RPMI8226 (cell line): ENCODE measurements around the gene DGKI.

Source experiments
- DNase-seq: peaks from one replicate; pipeline ENCODE4 v3.0.0-alpha.2; 2015

DGKI gene

DNA sequence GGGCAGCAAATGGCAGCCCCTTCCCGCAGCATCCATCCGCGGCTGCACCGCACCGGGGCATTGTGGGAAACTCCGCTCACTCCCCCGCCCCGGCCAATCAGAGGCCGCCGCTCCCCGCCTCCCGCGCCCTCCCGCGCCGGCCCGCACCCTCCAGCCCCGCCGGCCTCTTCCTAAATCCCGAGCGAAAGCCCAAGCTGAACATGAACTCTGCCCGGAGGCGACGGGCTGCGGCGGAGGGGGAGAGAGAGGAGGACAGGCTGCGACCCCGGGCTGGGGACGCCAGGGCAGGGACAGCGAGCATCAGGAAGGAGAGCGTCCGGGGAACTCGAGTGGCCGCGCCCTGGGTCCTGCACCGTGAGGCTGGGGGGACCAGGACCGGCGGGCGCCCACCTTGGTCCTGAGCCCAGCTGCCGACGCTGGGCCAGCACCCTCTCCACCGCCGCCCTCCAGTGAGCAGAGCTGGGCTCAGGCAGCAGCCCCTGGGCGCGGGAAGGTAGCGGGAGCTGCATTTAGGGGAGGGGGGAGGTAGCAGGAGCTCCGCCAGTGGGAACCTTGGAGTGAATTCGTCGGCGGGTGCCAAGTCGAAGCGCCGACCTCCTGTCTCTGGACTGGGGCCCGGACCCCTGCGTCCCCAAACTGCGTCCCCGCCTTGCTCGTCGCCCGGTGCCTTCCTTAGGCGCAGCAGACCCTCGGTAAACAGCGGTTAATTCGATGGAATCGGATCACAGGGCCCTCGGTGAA lies at the start of gene DGKI:
TSS of gene DGKI (minus strand) at position 148 of the 741 bp plus-strand sequence.
- DNase-seq: no peak

DNA sequence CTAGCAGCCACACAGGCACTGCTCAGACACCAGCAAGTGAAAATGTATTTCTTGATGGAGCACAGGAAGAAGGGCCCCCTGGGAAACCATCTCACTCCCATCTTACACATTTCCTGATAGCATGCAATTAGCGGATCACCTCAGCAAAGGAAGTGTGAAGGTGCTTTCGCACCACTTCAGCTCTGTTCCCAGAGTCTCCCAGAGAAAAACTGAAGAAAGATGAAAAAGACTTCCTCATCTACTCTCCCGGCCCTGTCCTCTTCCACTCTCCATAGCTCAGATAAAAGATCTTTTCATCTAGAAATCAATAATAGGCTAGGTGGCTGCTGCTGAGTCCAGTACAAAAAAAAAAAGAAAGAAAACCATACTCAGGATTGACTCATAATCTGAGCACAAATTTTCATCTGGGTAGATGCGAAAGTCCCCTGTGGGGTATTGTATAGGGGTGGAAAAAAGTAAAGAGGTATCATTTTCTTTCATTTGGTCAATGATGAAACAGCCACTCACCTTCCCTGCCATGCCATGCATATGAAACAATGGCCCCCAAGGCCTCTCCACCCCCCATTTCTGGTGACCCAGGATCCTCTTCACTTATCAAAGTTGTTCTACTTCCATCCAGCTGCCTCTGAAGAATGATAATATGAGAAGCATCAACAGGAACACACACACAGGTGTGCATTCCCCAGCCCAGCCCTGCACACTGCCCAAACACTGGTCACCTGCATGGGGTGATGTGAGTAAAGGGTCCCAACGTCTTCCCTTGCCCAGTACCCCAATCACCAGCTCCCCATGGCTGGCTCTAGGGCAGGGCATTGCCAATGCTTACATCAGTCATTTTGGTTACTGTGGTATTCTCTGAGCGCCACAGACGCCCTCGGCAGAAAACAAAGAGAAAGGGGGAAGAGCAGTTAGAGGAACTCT lies 48.8 kb upstream of the DGKI start:
- DNase-seq: no peak

DNA sequence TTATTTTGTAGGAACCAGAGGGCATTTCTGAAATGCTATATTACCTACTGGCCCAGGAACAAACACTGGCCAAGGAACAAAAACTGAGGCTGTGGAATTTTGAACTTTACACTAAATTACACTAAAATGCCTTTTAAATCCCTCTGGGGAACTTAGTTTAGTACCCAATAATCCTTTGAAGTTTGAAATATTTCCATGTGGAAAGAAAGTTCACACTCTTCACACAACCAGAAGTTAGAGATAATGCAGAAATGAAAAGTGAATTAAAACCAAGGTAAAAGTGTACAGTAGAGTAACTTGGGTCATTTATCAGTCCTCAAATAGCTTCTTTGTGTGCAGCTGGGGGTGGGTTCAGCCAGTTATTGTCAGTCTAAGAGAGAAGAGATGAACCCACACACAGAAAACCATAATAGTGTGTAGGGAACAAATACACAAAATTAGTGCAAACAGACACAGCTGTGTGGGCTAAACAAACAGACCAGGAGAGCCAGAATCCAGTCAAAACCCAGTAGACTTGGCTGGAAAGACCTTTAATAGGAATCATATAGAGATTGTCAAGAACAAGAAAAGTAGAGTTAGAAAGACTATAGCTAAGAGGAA lies 46.5 kb upstream of the DGKI start:
- no peak for DNase-seq

DNA sequence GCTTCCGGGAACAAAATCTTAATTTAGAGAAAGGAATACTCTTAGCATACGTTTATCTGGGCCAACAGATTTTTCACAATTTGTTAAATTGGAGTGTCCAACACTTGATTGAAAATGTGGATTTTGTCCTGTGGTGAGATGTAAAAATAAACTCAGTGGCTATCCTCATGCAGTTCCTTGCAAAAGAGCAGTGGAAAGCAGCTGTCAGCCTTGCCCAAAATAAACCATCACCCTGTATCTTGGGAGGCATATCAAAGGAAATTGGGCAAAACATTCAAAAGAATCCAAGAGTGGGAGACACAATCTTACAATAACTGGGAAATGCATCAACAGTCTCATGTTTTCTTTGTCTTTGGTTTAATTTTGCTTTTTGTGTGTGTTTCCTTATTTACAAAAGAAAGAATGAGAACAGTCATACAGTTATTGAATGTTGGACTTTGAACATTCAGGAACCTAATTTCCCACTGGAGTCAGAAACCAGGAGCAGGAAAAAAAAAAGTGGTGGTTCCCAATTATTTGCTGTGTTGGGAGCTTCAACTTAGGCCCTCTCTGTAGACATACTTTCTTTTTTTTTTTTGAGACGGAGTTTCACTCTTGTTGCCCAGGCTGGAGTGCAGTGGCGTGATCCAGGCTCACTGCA lies 44.4 kb upstream of the DGKI start:
- no peak for DNase-seq

DNA sequence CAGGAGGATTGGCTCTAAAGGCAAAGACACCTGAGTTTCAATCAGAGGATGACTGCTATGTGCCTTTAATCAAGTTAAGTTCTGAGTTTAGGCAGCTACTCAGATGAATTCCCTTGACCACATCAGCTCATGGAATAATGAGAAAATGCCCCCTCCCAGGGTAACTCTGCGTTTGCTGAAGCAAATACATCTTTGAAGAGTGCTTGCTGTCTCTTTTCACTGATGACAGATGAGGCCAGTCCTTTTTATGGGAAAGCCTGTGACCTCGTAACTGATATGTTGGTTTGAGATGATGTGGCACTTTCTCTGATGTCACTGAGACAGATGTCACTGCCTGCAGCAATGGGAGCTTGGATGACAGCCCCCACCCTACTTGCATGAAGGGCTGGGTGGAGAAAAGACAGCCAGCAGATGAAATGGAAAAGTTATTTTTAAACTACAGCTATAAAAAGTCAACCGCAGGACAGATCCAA lies 43.7 kb upstream of the DGKI start:
- DNase-seq: no peak

DNA sequence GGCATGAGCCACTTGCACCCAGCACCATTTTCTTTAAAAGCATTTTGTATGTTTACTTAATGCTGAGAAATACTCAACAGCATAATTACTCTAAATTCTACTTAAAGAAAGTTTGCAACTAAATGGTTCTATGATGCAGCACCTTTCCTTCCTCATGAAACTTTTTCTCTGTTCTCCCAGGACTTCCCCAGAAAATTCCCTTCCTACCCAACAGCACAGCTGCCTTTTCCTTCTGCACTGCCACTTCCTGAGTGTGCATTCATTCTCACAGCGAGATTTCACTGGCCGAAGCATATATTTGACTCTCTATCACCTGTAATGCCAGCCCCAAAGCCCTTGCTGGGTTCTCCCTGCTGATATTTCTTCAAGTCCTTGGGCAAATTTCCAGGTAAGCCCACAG lies 41.5 kb upstream of the DGKI start:
- no peak for DNase-seq

DNA sequence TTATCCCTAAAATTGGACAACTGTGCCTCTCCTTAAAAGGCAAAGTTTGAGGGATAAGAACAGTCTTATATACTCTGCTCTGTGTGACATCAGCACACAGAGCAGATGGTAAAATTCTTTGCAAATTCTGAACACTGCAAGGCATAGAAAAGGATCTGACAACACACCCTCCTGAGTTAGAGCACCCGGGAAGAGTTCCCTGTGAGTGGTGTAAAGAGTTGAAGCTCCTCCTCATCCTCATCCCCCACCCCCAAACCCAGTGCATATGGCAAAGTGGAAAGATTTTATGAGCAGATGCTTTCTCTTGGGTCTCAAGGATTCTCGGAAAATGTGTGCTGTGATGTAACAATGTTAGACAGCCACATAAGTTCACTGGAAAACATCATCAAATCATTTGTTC lies 40.0 kb upstream of the DGKI start:
- no peak for DNase-seq

DNA sequence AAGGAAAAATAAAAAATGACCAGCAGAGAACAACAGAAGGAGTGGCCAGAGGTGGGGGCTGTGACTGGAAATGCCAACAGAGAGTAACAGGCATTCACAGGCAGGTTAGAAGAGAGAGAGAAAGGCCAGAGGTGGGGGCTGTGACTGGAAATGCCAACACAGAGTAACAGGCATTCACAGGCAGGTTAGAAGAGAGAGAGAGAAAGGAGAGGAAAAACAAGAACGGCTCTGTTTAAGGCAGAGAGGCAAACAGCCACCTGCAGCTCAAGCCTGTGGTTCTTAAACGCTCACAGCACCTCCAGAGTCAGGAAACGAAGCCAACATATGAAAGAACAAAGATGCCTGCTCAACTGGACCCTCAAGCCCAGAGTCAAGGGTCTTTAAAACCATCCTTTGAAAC lies 39.5 kb upstream of the DGKI start:
- DNase-seq: no peak

DNA sequence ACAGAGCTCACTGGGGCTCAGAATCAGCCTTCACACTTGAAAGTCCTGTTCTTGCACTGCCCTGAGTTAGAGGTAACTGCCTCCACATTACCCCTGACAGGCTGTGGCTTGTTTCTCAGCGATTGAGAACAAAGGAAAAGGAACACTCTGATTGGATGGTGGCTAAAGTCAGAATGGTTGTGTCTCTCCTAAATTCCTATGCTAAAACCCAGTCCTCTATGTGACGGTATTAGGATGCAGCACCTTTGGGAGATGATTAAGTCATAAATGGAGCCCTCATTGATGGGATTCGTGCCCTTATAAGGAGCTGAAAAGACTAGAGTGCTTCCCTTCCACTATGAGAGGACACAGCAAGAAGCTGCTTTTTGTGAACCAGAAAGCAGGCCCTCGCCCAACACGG lies 38.9 kb upstream of the DGKI start:
- DNase-seq: no peak

DNA sequence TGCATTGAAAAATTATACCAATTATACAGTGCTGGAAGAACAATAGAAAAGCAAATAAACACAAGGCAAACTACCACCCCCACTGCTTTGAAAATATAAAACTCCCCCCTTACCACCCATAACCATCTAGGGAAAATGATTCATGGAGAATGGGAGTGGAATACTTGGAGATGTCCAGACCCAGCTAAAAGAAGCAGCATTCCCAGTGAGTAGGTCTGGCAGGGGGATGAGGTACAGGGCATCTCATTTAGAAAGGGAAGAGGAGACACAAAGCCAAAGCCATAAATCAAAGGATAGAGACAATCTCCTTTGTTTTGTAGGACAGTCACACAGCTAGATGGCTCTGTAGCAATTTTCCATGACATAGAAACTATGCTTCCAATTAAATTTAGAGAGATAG lies 36.0 kb upstream of the DGKI start:
- DNase-seq: no peak

DNA sequence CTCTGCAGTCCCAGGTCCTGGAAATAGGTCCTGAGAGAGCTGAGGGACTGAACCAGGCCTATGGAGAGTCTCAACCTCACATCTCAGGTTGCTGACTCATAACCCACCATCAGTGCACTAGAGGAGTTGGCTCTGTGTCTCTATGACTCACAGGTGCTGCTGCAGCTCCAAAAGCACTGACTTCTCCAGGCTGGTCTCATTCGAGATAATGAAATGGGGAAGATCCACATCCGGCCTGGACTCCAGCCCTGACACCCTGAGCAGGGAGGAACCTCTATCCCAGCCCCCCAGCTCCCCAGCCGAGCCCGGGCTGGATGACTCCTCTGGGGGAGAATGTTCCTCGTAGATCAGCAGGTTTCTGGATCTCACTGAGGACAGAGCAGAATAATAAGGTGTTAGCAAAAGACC lies 35.5 kb upstream of the DGKI start:
- DNase-seq: no peak

DNA sequence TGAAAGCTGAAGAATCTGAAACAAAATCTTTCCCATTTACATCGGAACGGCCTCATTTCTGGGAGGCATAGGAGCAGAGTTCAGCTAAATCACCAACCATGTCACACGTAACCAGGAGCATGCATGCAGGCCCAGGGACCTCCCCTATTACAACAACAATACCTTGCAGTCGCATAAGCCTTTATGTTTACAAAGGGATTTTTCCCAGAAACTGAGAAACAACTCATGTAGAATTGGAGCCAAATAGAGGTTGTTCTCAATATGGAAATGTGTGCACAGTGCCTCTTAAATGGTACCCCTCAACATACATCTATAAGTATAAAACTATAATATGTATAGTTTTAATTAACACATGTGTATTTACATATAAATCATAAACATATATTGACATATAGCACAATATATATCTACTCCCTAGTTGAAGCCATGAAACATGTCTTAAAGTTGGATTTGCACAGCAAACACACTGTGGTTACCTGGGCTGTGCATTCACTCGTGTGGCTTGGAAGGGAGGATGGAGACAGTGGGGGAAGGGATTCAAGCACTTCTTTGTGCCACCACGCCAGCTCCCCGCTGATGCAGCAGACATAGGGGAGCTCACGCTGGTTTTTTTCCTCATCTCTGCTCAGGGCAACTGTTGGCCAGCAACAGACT lies 35.0 kb upstream of the DGKI start:
- no peak for DNase-seq

DNA sequence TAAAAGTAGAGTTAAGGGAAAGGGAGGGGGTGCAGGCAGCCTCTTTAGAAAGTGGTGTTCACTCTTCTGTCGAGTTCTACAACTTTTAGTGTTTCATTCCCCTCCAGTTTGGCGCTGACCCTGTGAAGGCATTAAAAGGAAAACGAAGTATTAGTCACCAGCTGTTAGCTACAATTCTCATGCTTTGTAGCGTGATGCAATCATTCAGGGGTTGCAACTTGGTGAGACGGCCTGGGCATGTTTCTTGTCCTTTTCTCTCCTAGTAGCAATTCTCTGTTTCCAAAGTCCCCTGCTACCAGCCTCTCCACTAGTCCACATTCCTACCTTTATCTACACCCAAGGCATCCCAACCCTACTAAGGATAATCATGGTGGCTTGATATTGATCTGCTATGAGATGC lies 33.7 kb upstream of the DGKI start:
- no peak for DNase-seq

DNA sequence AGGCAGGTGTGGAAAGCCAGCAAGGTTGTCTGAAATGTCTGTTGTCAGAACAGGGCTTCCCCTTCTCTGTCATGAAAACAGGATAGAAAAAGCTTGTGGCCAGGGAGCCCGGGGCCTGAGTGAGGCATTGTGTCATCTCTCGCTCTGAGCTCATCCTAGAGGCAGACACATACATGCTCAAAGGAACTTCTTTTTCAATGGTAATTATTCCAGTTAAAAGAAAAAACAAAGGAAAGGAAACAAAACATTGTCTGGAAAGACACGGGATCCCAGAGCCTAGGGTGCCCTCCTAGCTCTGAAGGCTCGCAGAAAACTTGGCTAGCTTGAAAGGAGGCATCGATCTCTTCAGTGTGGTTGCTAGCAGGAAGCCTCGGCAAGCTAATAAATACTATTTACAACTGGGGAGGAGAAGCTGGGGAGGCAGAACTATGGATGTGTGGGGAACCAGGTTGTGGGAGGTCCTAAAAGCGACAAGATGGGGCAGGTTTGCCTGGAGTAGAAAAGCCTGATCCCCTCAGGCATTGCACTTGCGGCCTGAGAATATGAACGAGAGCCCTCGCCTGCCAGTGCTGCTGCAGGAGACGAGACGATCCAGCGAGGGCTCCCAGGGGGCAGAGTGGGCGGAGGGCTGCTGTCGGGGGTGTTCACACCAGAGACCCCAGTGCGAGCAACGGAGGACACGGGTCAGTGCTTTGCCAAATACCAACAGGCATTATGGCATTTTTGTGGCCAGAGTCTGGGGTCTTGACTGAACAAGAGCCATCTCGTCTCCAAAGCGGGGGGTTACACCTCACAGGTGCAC lies 32.8 kb upstream of the DGKI start:
- no peak for DNase-seq

DNA sequence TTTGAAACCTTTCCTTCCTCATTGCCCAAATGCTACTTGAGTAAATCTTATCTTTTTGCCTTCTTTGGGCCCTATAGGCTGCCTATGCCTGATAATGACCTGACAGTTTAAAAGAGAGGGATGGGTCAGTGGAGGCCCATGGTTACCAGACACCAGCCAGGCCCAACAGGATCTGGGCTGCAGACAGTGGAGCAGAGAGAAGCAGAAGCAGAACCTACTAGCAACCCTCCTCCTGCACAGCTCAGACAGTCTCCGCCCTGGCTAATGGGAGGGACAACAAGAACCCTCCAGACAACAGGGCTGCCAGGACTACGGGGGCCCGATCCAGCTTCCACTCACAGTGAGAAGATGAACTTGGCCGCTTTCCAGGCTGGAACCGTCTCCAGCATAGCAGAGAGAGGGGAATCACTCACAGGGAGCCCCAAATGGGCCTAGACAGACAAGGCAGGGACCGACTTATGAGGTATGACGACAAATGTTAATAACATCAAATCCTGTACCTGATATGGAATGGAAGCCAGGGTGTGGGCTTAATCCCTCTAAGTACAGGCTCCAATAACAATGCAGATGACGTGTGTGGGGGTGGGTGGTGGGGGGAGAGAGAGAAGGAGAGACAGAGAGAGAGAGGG lies 31.7 kb upstream of the DGKI start:
- DNase-seq: no peak

DNA sequence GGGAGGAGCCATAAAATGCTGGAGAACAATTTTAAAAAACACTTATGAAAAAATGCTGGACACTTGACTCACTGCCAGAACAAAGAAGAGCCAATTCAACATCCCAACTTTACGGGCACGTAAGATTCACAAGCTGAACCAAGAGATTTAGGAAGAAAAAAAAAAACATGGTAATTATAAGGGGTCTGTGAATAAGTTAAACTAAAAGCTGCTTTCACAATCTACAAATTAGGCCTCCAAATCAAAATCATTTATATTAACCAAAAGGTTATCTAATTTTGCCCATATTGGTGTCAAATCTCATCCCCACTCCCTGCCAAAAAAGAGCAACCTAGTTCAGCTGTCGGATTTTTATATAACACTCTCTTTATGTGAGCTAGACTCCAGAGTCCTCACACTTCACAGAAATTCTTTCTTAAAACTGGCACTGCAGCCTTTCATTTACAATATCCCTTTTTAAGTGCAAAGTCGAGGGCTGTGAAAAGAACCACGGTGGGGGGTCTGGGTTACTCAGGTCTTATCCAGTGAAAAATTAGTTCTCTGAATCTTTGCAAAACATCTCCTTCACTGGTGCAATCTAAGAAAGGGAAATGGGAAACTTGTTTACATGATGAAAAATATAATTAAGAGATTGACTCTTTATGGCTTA lies 30.4 kb upstream of the DGKI start:
- DNase-seq: no peak

DNA sequence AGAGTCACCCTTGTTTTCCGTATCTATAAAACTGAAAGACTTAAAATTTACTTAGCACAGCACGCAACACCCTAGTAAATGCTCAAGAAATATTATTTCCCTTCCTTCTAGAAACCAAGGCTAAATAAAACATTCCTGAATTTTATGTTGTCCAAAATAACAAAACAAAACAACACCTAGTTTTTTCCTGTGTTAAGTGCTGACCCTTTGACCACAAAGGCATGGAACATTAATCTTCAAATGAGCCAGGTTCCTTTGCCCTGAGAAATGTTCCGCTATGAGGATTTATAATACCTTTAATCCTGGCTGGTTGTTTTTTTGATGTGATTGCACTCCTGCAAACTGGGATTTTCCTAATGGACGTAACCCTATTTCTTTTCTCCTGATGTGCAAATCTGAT lies 29.0 kb upstream of the DGKI start:
- DNase-seq: no peak

DNA sequence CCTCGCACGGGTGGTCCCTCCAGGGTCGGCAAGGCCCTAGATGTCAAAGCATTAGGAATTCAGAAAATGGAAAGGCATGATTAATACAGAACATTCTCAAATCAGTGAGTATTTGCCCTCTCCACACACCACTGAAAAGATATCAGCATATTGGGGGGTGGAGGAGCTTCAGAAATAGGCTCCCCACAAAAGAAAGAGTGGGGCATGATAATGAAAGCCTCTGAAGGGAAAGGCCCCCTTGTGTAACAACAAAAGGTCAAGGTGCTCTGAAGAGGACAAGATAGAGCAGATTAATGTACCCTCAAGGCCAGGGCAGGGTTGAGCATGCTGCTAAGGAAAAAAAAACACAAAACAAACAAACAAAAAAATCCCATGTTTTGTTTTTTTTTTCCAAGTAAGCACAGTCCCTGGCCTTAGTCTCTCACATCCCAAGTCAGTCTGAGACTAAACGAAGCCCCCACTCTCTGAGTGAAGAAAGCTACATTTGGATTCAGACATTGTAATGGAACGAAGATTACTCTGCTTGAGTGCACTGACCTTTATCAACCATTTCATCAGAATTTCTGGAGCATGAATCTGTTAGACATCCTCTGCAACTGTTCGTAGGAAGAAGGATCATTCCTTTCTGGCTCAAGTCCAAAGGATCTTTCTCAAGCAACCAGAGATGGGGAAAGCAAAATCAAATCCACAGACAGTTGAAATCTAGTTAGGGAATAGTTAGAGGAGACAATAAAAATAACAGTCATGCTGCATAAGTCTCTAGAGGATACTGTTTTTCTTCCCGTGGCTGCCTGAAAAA lies 27.4 kb upstream of the DGKI start:
- DNase-seq: no peak

DNA sequence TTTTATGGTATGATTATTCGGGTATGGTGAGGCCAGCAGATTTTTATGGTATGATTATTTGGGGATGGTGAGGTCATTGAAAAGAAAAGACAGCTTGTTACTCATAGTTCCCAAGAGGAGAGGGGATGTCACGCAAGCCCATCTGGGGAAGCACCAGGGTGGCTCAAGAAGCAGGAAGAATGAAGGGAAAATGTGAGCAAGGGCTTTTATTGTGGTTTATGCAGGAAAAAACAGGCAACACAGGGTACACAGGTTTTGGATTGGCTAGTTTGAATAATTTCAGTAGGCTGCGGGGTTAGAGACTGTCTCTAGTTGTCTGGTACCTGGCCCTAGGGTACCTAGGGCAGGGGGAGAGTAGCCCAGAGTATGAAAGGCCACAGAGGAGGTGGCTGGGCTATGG lies 26.8 kb upstream of the DGKI start:
- DNase-seq: no peak
